Measurements from ENCODE around the gene CERS4. TPM values are rescaled to one million over a fixed set of nuclear protein-coding genes. Genes with fewer than 3 reads are reported as not detected.

The CERS4 gene
- total and polyA plus RNA-seq, 10 of the 15 experiments (the other 5 are each of a cell fraction or from before 2014, with no cell fraction given): 0.34 to 62.1 (median 20.7) TPM

DNA sequence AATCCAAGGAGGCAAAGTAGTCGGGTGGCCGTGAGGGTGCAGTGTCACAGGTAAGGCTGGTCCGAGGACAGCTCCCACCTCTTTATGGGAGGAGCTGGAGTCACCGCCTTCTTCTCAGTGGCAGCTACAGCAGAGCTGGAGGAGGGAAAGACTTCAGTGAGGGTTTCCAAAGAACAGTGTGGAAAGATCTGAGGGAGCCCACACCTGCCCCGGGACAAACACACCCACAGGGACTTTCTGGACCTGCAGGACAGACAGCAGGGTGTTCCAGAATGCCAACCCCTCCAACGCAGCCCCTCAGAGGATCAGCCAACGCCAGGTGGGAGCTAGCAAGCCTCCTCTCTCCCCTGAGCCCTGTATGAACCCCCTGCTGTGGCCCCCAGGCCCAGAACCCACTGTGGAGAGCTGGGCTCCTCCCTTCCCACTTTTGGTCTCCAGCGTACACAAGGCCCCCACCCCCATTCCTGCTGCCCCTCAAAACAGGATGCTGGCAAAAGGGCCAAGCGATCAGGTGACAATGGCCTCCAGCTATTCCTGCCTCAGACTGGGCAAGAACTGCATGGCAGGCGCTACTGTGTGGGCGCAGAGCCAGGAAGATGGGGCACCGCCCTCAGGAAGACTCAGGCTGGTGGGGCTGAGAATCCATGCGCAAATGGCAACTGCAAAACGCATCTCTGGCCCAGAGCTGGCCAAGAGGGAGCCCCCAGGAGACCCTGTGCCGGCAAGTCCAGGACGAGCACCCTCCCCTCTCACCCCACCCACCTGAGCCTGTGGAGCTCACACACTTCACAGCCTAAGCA lies 102.5 kb downstream of the CERS4 start (continued):
- TF ChIP-seq NFYB (IDR thresholded peaks at IDR 0.05; ENCODE audit: insufficient read depth, low read depth, low read length) (no peak), ZNF217 (IDR thresholded peaks at IDR 0.05) (no peak), KDM1A (IDR thresholded peaks at IDR 0.05; ENCODE audit: borderline replicate concordance) (no peak), CREB1 (IDR thresholded peaks at IDR 0.05; ENCODE audit: low read depth) (no peak), PML (IDR thresholded peaks at IDR 0.05; ENCODE audit: low read length) (no peak)
- TF ChIP-seq, protein P1, sequence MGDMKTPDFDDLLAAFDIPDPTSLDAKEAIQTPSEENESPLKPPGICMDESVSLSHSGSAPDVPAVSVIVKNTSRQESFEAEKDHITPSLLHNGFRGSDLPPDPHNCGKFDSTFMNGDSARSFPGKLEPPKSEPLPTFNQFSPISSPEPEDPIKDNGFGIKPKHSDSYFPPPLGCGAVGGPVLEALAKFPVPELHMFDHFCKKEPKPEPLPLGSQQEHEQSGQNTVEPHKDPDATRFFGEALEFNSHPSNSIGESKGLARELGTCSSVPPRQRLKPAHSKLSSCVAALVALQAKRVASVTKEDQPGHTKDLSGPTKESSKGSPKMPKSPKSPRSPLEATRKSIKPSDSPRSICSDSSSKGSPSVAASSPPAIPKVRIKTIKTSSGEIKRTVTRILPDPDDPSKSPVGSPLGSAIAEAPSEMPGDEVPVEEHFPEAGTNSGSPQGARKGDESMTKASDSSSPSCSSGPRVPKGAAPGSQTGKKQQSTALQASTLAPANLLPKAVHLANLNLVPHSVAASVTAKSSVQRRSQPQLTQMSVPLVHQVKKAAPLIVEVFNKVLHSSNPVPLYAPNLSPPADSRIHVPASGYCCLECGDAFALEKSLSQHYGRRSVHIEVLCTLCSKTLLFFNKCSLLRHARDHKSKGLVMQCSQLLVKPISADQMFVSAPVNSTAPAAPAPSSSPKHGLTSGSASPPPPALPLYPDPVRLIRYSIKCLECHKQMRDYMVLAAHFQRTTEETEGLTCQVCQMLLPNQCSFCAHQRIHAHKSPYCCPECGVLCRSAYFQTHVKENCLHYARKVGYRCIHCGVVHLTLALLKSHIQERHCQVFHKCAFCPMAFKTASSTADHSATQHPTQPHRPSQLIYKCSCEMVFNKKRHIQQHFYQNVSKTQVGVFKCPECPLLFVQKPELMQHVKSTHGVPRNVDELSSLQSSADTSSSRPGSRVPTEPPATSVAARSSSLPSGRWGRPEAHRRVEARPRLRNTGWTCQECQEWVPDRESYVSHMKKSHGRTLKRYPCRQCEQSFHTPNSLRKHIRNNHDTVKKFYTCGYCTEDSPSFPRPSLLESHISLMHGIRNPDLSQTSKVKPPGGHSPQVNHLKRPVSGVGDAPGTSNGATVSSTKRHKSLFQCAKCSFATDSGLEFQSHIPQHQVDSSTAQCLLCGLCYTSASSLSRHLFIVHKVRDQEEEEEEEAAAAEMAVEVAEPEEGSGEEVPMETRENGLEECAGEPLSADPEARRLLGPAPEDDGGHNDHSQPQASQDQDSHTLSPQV (IDR thresholded peaks at IDR 0.05): no peak

Other genes with a start within 250 kb of the CERS4 start
Only the 7 nearest of the 11 such genes appear.
- gene CCL25, start 156.6 kb upstream of the CERS4 start, total RNA-seq (2014; rRNA removed): 7.1 and 9.7 TPM in 2 replicates
- 6.6 and 7.3 TPM in 2 replicates for gene CCL25, start 156.6 kb upstream of the CERS4 start, total RNA-seq (2014; rRNA removed; fragmentation: Illumina TruSeq; extraction: Trizol)
- 10.4 and 11.3 TPM in 2 replicates for gene CCL25, start 156.6 kb upstream of the CERS4 start, total RNA-seq (2021)
- gene CCL25, start 156.6 kb upstream of the CERS4 start, polyA plus RNA-seq (2011; rRNA removed): 0.35 and 0.53 TPM in 2 replicates
- 9.3 and 11.9 TPM in 2 replicates for gene CCL25, start 156.6 kb upstream of the CERS4 start, polyA plus RNA-seq (2014; fragmentation: Illumina TruSeq; extraction: Trizol)
- 1 to 10 TPM; 3.7 to 5.0 TPM for gene CCL25, start 156.6 kb upstream of the CERS4 start, polyA plus RNA-seq (2014; fragmentation: Nextera tagmentation; extraction: Ambion mirVana)
- 12.0 and 13.2 TPM in 2 replicates for gene CCL25, start 156.6 kb upstream of the CERS4 start, polyA plus RNA-seq (2014; rRNA removed)
- 1 to 10 TPM; 6.8 to 9.3 TPM for gene CCL25, start 156.6 kb upstream of the CERS4 start, polyA plus RNA-seq (2016; fragmentation: Nextera tagmentation; extraction: Ambion mirVana)
- not detected in 2 replicates for gene FBN3, start 59.8 kb upstream of the CERS4 start, total RNA-seq (2014; rRNA removed)
- not detected in 2 replicates for gene FBN3, start 59.8 kb upstream of the CERS4 start, total RNA-seq (2014; rRNA removed; fragmentation: Illumina TruSeq; extraction: Trizol)
- 0.03 and 0.05 TPM in 2 replicates for gene FBN3, start 59.8 kb upstream of the CERS4 start, total RNA-seq (2021)
- not detected in 2 replicates for gene FBN3, start 59.8 kb upstream of the CERS4 start, polyA plus RNA-seq (2011; rRNA removed)
- gene FBN3, start 59.8 kb upstream of the CERS4 start, polyA plus RNA-seq (2014; fragmentation: Illumina TruSeq; extraction: Trizol): not detected in 2 replicates
- not detected for gene FBN3, start 59.8 kb upstream of the CERS4 start, polyA plus RNA-seq (2014; fragmentation: Nextera tagmentation; extraction: Ambion mirVana)
- gene FBN3, start 59.8 kb upstream of the CERS4 start, polyA plus RNA-seq (2014; rRNA removed): not detected in 2 replicates
- not detected for gene FBN3, start 59.8 kb upstream of the CERS4 start, polyA plus RNA-seq (2016; fragmentation: Nextera tagmentation; extraction: Ambion mirVana)
- gene CD320, start 99.0 kb downstream of the CERS4 start, total RNA-seq (2014; rRNA removed): 49.9 and 62.2 TPM in 2 replicates
- gene CD320, start 99.0 kb downstream of the CERS4 start, total RNA-seq (2014; rRNA removed; fragmentation: Illumina TruSeq; extraction: Trizol): 17.2 and 19.6 TPM in 2 replicates
- gene CD320, start 99.0 kb downstream of the CERS4 start, total RNA-seq (2021): 72.4 and 74.6 TPM in 2 replicates
- 11.6 and 30.7 TPM in 2 replicates for gene CD320, start 99.0 kb downstream of the CERS4 start, polyA plus RNA-seq (2011; rRNA removed)
- 3.7 and 16.2 TPM in 2 replicates for gene CD320, start 99.0 kb downstream of the CERS4 start, polyA plus RNA-seq (2014; fragmentation: Illumina TruSeq; extraction: Trizol)
- 1 to 10 TPM; 1.1 to 3.5 TPM for gene CD320, start 99.0 kb downstream of the CERS4 start, polyA plus RNA-seq (2014; fragmentation: Nextera tagmentation; extraction: Ambion mirVana)
- 68.1 and 78.8 TPM in 2 replicates for gene CD320, start 99.0 kb downstream of the CERS4 start, polyA plus RNA-seq (2014; rRNA removed)
- gene CD320, start 99.0 kb downstream of the CERS4 start, polyA plus RNA-seq (2016; fragmentation: Nextera tagmentation; extraction: Ambion mirVana): 100 to 1,000 TPM; 117 to 134 TPM
- gene NDUFA7, start 112.0 kb downstream of the CERS4 start, total RNA-seq (2014; rRNA removed): 117 and 143 TPM in 2 replicates
- gene NDUFA7, start 112.0 kb downstream of the CERS4 start, total RNA-seq (2014; rRNA removed; fragmentation: Illumina TruSeq; extraction: Trizol): 123 and 132 TPM in 2 replicates
- gene NDUFA7, start 112.0 kb downstream of the CERS4 start, total RNA-seq (2021): 79.0 and 86.3 TPM in 2 replicates
- gene NDUFA7, start 112.0 kb downstream of the CERS4 start, polyA plus RNA-seq (2011; rRNA removed): 44.7 and 94.1 TPM in 2 replicates
- gene NDUFA7, start 112.0 kb downstream of the CERS4 start, polyA plus RNA-seq (2014; fragmentation: Illumina TruSeq; extraction: Trizol): 52.0 and 171 TPM in 2 replicates
- gene NDUFA7, start 112.0 kb downstream of the CERS4 start, polyA plus RNA-seq (2014; fragmentation: Nextera tagmentation; extraction: Ambion mirVana): 100 to 1,000 TPM; 277 to 360 TPM
- 178 and 192 TPM in 2 replicates for gene NDUFA7, start 112.0 kb downstream of the CERS4 start, polyA plus RNA-seq (2014; rRNA removed)
- gene NDUFA7, start 112.0 kb downstream of the CERS4 start, polyA plus RNA-seq (2016; fragmentation: Nextera tagmentation; extraction: Ambion mirVana): 100 to 1,000 TPM; 249 to 253 TPM
- gene RPS28, start 112.1 kb downstream of the CERS4 start, total RNA-seq (2014; rRNA removed): 1,809 and 1,831 TPM in 2 replicates
- gene RPS28, start 112.1 kb downstream of the CERS4 start, total RNA-seq (2014; rRNA removed; fragmentation: Illumina TruSeq; extraction: Trizol): 396 and 422 TPM in 2 replicates
- 3,081 and 3,150 TPM in 2 replicates for gene RPS28, start 112.1 kb downstream of the CERS4 start, total RNA-seq (2021)
- 502 and 657 TPM in 2 replicates for gene RPS28, start 112.1 kb downstream of the CERS4 start, polyA plus RNA-seq (2011; rRNA removed)
- 73.8 and 651 TPM in 2 replicates for gene RPS28, start 112.1 kb downstream of the CERS4 start, polyA plus RNA-seq (2014; fragmentation: Illumina TruSeq; extraction: Trizol)
- 1,000 to 10,000 TPM; 3,036 to 3,905 TPM for gene RPS28, start 112.1 kb downstream of the CERS4 start, polyA plus RNA-seq (2014; fragmentation: Nextera tagmentation; extraction: Ambion mirVana)
- 1,927 and 2,346 TPM in 2 replicates for gene RPS28, start 112.1 kb downstream of the CERS4 start, polyA plus RNA-seq (2014; rRNA removed)
- gene RPS28, start 112.1 kb downstream of the CERS4 start, polyA plus RNA-seq (2016; fragmentation: Nextera tagmentation; extraction: Ambion mirVana): 1,000 to 10,000 TPM; 1,324 to 1,329 TPM
- gene KANK3, start 133.9 kb downstream of the CERS4 start, total RNA-seq (2014; rRNA removed): 0.45 and 0.54 TPM in 2 replicates
- gene KANK3, start 133.9 kb downstream of the CERS4 start, total RNA-seq (2014; rRNA removed; fragmentation: Illumina TruSeq; extraction: Trizol): 0.22 TPM in 1 of 2 replicates, not detected in the other
- gene KANK3, start 133.9 kb downstream of the CERS4 start, total RNA-seq (2021): 0.26 and 0.56 TPM in 2 replicates
- 0.05 TPM in 1 of 2 replicates, not detected in the other for gene KANK3, start 133.9 kb downstream of the CERS4 start, polyA plus RNA-seq (2011; rRNA removed)
- 0.03 TPM in 1 of 2 replicates, not detected in the other for gene KANK3, start 133.9 kb downstream of the CERS4 start, polyA plus RNA-seq (2014; fragmentation: Illumina TruSeq; extraction: Trizol)
- gene KANK3, start 133.9 kb downstream of the CERS4 start, polyA plus RNA-seq (2014; fragmentation: Nextera tagmentation; extraction: Ambion mirVana): under 1 TPM in 1 of 2 experiments, not detected in 1; 0.07 TPM
- 0.18 and 0.57 TPM in 2 replicates for gene KANK3, start 133.9 kb downstream of the CERS4 start, polyA plus RNA-seq (2014; rRNA removed)
- under 1 TPM; 0.62 to 0.93 TPM for gene KANK3, start 133.9 kb downstream of the CERS4 start, polyA plus RNA-seq (2016; fragmentation: Nextera tagmentation; extraction: Ambion mirVana)
- not detected in 2 replicates for gene ANGPTL4, start 154.8 kb downstream of the CERS4 start, total RNA-seq (2014; rRNA removed)
- not detected in 2 replicates for gene ANGPTL4, start 154.8 kb downstream of the CERS4 start, total RNA-seq (2014; rRNA removed; fragmentation: Illumina TruSeq; extraction: Trizol)
- not detected in 2 replicates for gene ANGPTL4, start 154.8 kb downstream of the CERS4 start, total RNA-seq (2021)
- 0.12 and 0.45 TPM in 2 replicates for gene ANGPTL4, start 154.8 kb downstream of the CERS4 start, polyA plus RNA-seq (2011; rRNA removed)
- gene ANGPTL4, start 154.8 kb downstream of the CERS4 start, polyA plus RNA-seq (2014; fragmentation: Illumina TruSeq; extraction: Trizol): not detected in 2 replicates
- not detected for gene ANGPTL4, start 154.8 kb downstream of the CERS4 start, polyA plus RNA-seq (2014; fragmentation: Nextera tagmentation; extraction: Ambion mirVana)
- not detected in 2 replicates for gene ANGPTL4, start 154.8 kb downstream of the CERS4 start, polyA plus RNA-seq (2014; rRNA removed)
- gene ANGPTL4, start 154.8 kb downstream of the CERS4 start, polyA plus RNA-seq (2016; fragmentation: Nextera tagmentation; extraction: Ambion mirVana): not detected